ENCODE data around the gene SPIRE1. TPM values are rescaled to one million over a fixed set of nuclear protein-coding genes. Genes with fewer than 3 reads are reported as not detected.

Gene SPIRE1
- total RNA-seq, 2 experiments from 2014 or later: 0.19 to 2.4 TPM

GRCh38 chr18:12403601-12404506 lies 254.1 kb downstream of the SPIRE1 start:
- H3K36me3 ChIP-seq (ENCODE audit: insufficient read depth, low read length): no peaks in the 10 kb centered on the region
- no TSS peak for BruUV-seq (replicated peaks)
- H2AFZ ChIP-seq (ENCODE audit: low read length): no peak overlapping the region

GRCh38 chr18:12401881-12402280 lies 256.0 kb downstream of the SPIRE1 start:
- H3K36me3 ChIP-seq (ENCODE audit: insufficient read depth, low read length): no peaks in the 10 kb centered on the region
- no peak overlapping the region for H3K27ac ChIP-seq (ENCODE audit: low read depth, low read length, poor library complexity, severe bottlenecking)
- H3K4me1 ChIP-seq (ENCODE audit: insufficient read depth, low read length, poor library complexity, severe bottlenecking): peaks cover 9% of the 10 kb centered on the region
- no peak overlapping the region for H2AFZ ChIP-seq (ENCODE audit: low read length)
- no peaks in the 10 kb centered on the region for H3K9me2 ChIP-seq (ENCODE audit: insufficient read depth, low read length)
- H3K4me3 ChIP-seq (ENCODE audit: low read depth, low read length, poor library complexity, severe bottlenecking): no peak overlapping the region
- no peaks in the 10 kb centered on the region for H3K9me3 ChIP-seq (ENCODE audit: low read length)
- intact Hi-C loops (cut with micrococcal nuclease; ENCODE audit: unreplicated experiment): no loop called here
- no peaks in the 10 kb centered on the region for H4K20me1 ChIP-seq (ENCODE audit: insufficient read depth, low read length)
- H3K4me2 ChIP-seq (ENCODE audit: low read length): no peak overlapping the region
- POLR2A ChIA-PET: interaction anchor here (1.6 kb wide), 1 partner anchor 9 kb away, joined by 7 read pairs; no protein-coding TSS in a partner anchor
- CTCF ChIA-PET (ENCODE audit: unreplicated experiment): no interaction called here
- DNase-seq (ENCODE audit: low spot score): no peak
- BruUV-seq (replicated peaks): no TSS peak
- no peak for TF ChIP-seq EZH2phosphoT487 (IDR thresholded peaks at IDR 0.05; ENCODE audit: borderline replicate concordance, low read depth, low read length)
- TF ChIP-seq, protein P1, sequence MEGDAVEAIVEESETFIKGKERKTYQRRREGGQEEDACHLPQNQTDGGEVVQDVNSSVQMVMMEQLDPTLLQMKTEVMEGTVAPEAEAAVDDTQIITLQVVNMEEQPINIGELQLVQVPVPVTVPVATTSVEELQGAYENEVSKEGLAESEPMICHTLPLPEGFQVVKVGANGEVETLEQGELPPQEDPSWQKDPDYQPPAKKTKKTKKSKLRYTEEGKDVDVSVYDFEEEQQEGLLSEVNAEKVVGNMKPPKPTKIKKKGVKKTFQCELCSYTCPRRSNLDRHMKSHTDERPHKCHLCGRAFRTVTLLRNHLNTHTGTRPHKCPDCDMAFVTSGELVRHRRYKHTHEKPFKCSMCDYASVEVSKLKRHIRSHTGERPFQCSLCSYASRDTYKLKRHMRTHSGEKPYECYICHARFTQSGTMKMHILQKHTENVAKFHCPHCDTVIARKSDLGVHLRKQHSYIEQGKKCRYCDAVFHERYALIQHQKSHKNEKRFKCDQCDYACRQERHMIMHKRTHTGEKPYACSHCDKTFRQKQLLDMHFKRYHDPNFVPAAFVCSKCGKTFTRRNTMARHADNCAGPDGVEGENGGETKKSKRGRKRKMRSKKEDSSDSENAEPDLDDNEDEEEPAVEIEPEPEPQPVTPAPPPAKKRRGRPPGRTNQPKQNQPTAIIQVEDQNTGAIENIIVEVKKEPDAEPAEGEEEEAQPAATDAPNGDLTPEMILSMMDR (conservative IDR thresholded peaks at IDR 0.05; ENCODE audit: low read length): no peak
- no peaks in the 10 kb centered on the region for H3K79me2 ChIP-seq (ENCODE audit: insufficient read depth, low read depth, low read length)

More at GRCh38 chr18:12403601-12404506, 254.1 kb downstream of the SPIRE1 start:
- no peaks in the 10 kb centered on the region for H3K9me3 ChIP-seq (ENCODE audit: low read length)
- no peak overlapping the region for H3K4me2 ChIP-seq (ENCODE audit: low read length)
- H3K4me1 ChIP-seq (ENCODE audit: insufficient read depth, low read length, poor library complexity, severe bottlenecking): peaks cover 16% of the 10 kb centered on the region
- CTCF ChIA-PET (ENCODE audit: unreplicated experiment): interaction anchor here (0.5 to 1.4 kb wide), 2 partner anchors 15 to 423 kb away, joined by 3 read pairs; partner anchors contain the start of gene IMPA2
- no peak for TF ChIP-seq EZH2phosphoT487 (IDR thresholded peaks at IDR 0.05; ENCODE audit: borderline replicate concordance, low read depth, low read length)
- TF ChIP-seq, protein P1 (conservative IDR thresholded peaks at IDR 0.05; ENCODE audit: low read length): no peak
- no peak overlapping the region for H3K27ac ChIP-seq (ENCODE audit: low read depth, low read length, poor library complexity, severe bottlenecking)
- H3K9me2 ChIP-seq (ENCODE audit: insufficient read depth, low read length): no peaks in the 10 kb centered on the region
- POLR2A ChIA-PET: interaction anchor here (0.6 to 1.0 kb wide), 2 partner anchors 17 to 31 kb away, joined by 3 read pairs; no protein-coding TSS in a partner anchor
- no peak for DNase-seq (ENCODE audit: low spot score)
- peaks cover 6% of the 10 kb centered on the region for H3K79me2 ChIP-seq (ENCODE audit: insufficient read depth, low read depth, low read length)
- no peak overlapping the region for H3K4me3 ChIP-seq (ENCODE audit: low read depth, low read length, poor library complexity, severe bottlenecking)
- no peaks in the 10 kb centered on the region for H4K20me1 ChIP-seq (ENCODE audit: insufficient read depth, low read length)
- intact Hi-C loops (cut with micrococcal nuclease; ENCODE audit: unreplicated experiment): no loop called here

DNA sequence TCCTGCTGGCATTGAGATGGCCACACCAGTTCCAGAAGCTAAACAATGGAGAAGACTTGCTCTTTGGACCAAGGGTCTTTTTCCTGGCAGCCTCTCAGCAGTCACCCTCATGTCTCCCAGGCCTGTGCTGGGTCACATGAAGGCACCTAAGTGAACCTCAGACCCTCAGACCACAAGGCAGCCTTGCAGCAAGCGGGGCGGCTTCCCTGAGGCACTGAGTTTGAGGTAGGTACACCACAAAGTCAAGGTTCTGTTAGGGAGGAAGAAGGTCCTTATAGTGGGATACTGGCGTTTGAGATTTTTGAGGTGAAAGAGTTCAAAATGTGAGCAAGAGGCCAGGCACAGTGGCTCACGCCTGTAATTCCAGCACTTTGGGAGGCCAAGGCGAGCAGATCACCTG lies 258.7 kb downstream of the SPIRE1 start:
- H3K36me3 ChIP-seq (ENCODE audit: insufficient read depth, low read length): no peaks in the 10 kb centered on the region
- BruUV-seq (replicated peaks): no TSS peak
- DNase-seq (ENCODE audit: low spot score): no peak
- H3K9me2 ChIP-seq (ENCODE audit: insufficient read depth, low read length): no peaks in the 10 kb centered on the region
- POLR2A ChIA-PET: no interaction called here
- H3K9me3 ChIP-seq (ENCODE audit: low read length): no peaks in the 10 kb centered on the region
- CTCF ChIA-PET (ENCODE audit: unreplicated experiment): no interaction called here
- no peak overlapping the region for H2AFZ ChIP-seq (ENCODE audit: low read length)
- H4K20me1 ChIP-seq (ENCODE audit: insufficient read depth, low read length): no peaks in the 10 kb centered on the region
- H3K4me3 ChIP-seq (ENCODE audit: low read depth, low read length, poor library complexity, severe bottlenecking): no peak overlapping the region
- no peak overlapping the region for H3K27ac ChIP-seq (ENCODE audit: low read depth, low read length, poor library complexity, severe bottlenecking)
- H3K79me2 ChIP-seq (ENCODE audit: insufficient read depth, low read depth, low read length): no peaks in the 10 kb centered on the region
- H3K4me1 ChIP-seq (ENCODE audit: insufficient read depth, low read length, poor library complexity, severe bottlenecking): no peaks in the 10 kb centered on the region
- TF ChIP-seq, protein P1 (conservative IDR thresholded peaks at IDR 0.05; ENCODE audit: low read length): no peak
- TF ChIP-seq EZH2phosphoT487 (IDR thresholded peaks at IDR 0.05; ENCODE audit: borderline replicate concordance, low read depth, low read length): no peak
- no peak overlapping the region for H3K4me2 ChIP-seq (ENCODE audit: low read length)
- intact Hi-C loops (cut with micrococcal nuclease; ENCODE audit: unreplicated experiment): loop anchor here (10.0 kb wide), 1 partner anchor 326 kb away; no protein-coding TSS in a partner anchor
